Subcutaneous adipose tissue (tissue), 4 donors: ENCODE measurements around the gene KRT6B. TPM values are rescaled to one million over a fixed set of nuclear protein-coding genes. Genes with fewer than 3 reads are reported as not detected.

Experiments
- CTCF ChIP-seq: fragments of 450-650 bp; IDR thresholded peaks from one replicate; pipeline ENCODE4 v1.5.1; 2016; ENCODE audit warnings: low read depth, mild to moderate bottlenecking, control low read depth, antibody characterized with exemption, moderate library complexity
- total RNA-seq, 4 donors: library from RNA; depleted of rRNA; stranded (reverse); fragments of >200 nt; gene quantifications; one replicate each; pipeline ENCODE4 v1.1.0, GENCODE V29; 2016

The KRT6B gene
- total RNA-seq, 4 donors from 2014 or later: not detected

- TF ChIP-seq CTCF: no peak
Measured at GRCh38 chr12:52414936-52415335, 37.0 kb downstream of the KRT6B start.

GRCh38 chr12:52413782-52414345 is 38.1 kb downstream of the KRT6B start:
- TF ChIP-seq CTCF: no peak

- TF ChIP-seq CTCF: no peak
Measured at GRCh38 chr12:52413202-52413601, 38.7 kb downstream of the KRT6B start.

- no peak for TF ChIP-seq CTCF
Measured at GRCh38 chr12:52411815-52412214, 40.1 kb downstream of the KRT6B start.

GRCh38 chr12:52407918-52408317 is 44.0 kb downstream of the KRT6B start:
- no peak for TF ChIP-seq CTCF

GRCh38 chr12:52405922-52406385 is 46.0 kb downstream of the KRT6B start, which contains the start of gene KRT82:
KRT82 (minus strand) TSS chr12:52406335; CDS start chr12:52406277, 58 bp downstream.
- TF ChIP-seq CTCF: no peak

- TF ChIP-seq CTCF: no peak
Measured at GRCh38 chr12:52404951-52405350, 47.0 kb downstream of the KRT6B start.
